Stimulated activated CD8-positive, alpha-beta memory T cell treated with anti-CD3 and anti-CD28 coated beads, Interleukin-7, amount 100 ng/mL, for 4 hours (primary cell): ENCODE results near the gene NRXN3.

Experiments used
- DNase-seq, 2 donors: peaks; one replicate each; pipeline ENCODE4 v3.0.0-alpha.2; 2020; ENCODE audit warnings: low read depth in 2 of 2

The NRXN3 gene

DNA sequence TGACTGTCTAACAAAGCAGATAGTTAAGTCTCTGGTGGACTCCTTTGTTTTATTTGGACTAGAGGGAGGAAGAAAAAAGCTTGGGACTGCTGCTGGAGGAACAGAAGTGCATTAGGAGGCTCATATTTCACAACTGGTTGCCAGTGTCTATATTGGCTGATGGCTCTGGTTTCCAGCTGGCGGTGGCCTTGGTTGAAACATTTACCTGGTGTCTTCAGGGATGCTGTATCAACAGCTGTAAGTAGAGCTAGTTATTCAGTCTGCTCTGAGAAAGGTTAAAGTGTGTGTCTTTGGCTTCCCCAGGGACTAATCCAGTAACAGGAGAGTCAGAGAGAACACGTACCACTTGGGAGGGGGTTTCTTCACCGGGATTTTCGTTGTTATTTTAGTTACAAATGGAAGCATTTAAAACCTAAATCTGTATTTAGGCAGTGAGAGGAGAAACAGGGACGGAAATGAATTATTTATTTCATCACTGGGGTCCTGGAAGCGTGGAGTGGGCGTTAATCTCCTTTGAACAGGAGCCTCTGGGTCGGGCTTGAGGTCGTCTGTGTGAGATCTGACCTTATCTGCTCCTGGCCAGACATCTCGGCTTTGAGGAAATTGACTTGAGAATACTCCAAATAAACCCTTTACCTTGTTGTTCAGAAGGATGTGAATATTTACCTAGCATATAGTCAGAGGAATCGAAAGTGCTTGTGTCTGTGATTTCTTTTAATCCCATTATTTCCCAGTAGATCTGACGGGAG lies 149.9 kb downstream of the NRXN3 start:
- no peak for DNase-seq

GRCh38 chr14:78324353-78324752 lies 154.2 kb downstream of the NRXN3 start:
- no peak for DNase-seq

DNA sequence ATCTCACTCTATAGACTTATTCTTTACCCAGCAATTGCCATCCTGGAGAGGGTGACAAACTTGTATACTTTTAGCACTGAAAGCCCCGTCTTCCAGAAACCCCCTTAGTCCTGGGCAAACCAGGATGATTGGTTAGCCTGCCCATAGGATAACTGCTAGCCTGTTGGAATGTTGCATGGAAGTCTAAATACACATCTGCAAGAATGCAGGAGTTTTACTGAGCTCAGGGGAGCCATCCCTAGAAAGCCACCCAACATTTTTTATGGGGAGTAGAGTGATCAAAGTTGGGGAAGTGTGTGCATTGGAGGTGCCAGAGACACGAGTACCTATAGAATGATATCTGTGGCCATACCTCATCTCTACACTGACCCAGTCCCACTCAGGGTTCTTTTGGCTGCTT lies 155.7 kb downstream of the NRXN3 start:
- DNase-seq, result no peak

DNA sequence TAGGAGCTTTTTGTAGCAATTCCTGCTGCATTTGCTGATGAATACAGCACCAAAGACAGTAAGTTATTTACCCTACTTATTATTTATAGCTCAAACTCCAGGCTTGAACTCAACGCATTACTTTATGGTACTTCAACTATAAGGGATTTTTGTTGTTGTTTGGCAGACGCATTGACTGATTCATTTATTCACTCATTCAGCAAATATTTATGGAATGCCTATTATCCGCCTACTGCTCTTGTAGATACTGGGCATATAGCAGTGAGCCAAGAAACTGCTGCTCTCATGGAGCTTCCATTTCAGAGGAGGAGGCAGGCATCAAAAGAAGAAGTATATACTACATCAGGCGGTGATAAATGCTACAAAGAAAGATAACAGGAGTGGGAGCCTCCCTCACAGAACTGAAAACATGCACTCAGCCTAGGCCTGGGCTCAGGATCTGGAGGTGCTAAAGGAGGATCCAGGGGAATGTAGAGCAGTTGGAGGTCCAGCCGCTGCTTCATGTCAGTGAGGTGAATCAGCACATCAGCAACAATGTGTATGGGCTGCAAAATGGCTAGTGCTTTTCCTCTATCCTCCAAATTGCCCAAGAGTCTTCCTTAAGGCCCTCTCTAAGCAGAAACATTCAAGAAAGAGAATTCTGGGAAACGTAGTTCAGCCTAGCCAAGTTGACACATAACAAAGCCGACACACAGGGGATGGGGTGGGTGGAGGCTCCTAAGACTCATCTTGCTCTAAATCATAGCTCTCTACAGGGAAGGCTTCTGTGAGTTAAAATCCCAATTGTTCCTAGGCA lies 157.5 kb downstream of the NRXN3 start:
- no peak for DNase-seq

- DNase-seq, result no peak
These were observed 159.2 kb downstream of the NRXN3 start for GRCh38 chr14:78329371-78329770.

DNA sequence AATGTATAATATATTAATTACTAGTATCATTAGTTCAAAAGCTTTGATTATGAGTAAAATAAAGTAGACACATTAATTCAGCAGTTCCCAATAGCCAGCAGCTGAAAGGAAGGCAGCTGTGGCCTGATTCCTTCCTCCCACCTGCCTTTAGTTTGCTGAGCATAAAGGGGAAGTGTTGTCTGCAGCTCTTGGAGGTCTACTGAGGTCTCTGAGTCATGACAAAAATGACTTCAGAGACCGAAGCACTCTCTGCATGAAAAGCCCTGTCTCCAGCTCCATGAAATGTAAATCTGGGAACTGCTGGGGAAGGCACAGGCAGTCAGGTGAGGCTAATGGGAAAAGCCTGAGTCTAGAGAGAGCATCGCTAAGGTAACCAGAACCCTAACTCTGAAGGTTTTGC lies 165.4 kb downstream of the NRXN3 start:
- no peak for DNase-seq

- no peak for DNase-seq
These were observed 170.1 kb downstream of the NRXN3 start for GRCh38 chr14:78340250-78340649.

- DNase-seq, result no peak
These were observed 171.7 kb downstream of the NRXN3 start for GRCh38 chr14:78341827-78342389.

DNA sequence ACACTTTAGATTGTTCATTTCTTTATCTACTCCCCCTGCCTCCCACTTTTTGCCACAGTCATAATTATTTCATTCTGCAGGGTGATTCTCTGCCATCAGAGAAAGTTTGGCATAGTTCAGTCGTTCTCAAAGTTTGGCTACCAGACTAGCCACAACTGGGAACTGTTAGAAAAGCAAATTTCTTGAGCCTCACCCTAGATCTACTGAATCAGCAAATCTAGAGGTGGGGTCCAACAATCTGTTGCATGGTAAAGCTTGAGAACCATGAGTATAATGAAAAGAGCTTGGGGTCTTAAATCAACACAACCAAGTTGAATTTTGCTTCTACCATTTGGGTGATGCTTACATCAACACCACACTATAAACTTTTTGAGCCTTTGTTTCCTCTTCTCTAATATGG lies 172.7 kb downstream of the NRXN3 start:
- DNase-seq, result no peak

DNA sequence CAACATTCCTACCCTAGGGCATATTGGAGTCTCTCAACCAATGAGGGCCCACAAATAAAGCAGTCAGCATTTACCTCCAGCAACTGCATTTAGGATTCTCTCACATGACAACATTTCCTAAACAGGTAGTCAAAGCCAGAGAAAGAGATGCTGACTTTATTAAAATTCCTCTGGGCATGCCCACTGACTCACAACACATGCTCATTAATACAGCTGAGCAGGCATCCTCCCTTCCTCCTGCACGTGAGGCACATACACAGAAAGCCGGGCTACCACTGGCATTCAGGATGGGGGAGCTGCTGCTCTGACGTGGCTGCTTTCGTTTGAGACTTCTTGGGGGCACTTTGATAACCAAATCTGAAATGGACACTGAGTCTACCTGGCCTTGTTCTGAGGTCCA lies 174.1 kb downstream of the NRXN3 start:
- DNase-seq, result no peak

GRCh38 chr14:78345131-78345744 lies 175.1 kb downstream of the NRXN3 start:
- no peak for DNase-seq

- no peak for DNase-seq
These were observed 176.6 kb downstream of the NRXN3 start for GRCh38 chr14:78346747-78347146.

- no peak for DNase-seq
These were observed 184.9 kb downstream of the NRXN3 start for GRCh38 chr14:78355109-78355508.

DNA sequence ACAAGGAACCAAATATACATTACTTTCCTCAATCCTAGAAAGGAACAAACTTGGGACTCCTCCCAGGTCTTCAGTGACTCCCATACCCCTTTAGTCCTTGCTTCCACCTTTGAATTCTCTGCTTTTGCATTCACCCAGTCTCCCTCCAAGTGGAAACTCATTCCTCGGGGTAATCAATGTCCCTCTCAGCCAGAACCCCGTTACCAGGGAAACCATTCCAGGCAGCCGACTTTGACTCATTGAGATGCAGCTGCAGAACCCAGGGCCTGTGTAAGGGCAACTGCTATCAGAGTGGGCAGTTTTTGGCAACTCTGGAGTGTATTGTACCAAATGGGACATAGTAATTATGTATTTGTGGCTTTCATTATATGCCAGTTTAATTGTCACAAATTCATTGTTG lies 186.2 kb downstream of the NRXN3 start:
- DNase-seq, result no peak

- no peak for DNase-seq
These were observed 188.4 kb downstream of the NRXN3 start for GRCh38 chr14:78358591-78358990.

GRCh38 chr14:78359581-78359980 lies 189.4 kb downstream of the NRXN3 start:
- DNase-seq, result no peak

GRCh38 chr14:78363008-78363407 lies 192.8 kb downstream of the NRXN3 start:
- DNase-seq, result no peak

DNA sequence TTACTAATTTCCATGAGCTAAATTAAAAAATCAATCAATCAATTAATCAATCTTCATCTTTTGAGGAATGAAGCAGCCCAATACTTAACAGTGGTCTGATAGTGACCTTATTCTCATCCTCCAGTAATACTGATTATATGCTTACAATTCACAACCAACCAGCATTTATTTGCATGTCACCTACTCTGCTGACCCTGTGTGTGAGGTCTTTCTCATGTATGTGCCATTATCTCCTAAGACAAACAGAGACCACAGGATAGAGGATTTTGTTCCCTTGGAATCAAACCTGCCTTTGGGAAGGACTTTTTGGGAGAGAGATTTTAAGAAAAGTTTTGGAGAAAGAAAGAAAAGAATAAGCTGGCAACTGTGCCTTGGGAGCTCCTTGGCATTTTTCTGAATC lies 197.2 kb downstream of the NRXN3 start:
- DNase-seq, result no peak

DNA sequence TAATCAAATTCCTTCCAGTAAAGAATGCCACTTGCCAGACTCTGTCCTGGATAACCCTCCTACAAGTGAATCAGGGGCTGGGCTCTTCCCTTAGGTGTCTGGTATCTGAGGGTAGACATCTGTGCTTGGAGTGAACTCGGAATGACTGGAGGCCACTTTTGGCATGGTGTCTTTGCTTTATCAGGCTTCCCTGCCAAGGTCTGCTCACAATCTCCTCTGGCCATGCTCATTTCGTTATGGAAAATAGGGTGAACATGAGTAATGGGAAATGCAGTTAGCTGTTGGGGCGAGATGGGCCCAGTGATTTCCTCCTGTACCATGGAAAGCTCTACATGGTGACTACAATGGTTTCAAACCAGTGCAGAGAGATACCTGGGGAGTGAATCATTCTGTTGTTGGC lies 212.9 kb downstream of the NRXN3 start:
- DNase-seq, result no peak

- DNase-seq, result no peak
These were observed 228.0 kb downstream of the NRXN3 start for GRCh38 chr14:78398216-78398615.

DNA sequence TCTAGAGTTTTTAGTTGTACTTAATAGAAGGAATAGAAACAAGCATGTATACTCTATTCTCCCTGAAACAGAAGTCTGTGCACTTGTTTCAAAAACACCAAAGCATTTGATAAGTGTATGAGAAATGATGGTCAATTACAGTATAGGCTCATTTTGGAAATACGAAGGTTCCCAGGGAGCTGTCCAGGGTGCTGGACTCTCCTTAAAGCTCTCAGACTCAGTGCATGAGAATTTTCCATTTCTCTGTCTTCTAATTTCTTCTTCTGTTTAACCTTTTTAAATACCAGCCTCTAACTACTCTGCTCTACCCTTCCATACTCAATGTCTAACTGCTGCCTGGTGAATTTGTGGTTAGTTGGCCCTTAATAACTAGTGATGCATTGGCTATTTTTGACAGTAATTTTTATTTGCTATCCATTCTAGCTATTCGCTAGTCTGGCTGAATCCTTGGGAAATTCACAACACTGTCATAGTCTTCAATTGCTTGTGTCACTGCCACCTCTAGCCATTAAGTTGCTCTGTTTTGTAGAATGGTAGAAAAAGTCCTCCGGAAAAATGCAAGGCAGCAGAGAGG lies 229.2 kb downstream of the NRXN3 start:
- DNase-seq, result no peak

GRCh38 chr14:78401866-78402265 lies 231.7 kb downstream of the NRXN3 start:
- no peak for DNase-seq
